Measurements from ENCODE around the gene CTAG2.

DNA sequence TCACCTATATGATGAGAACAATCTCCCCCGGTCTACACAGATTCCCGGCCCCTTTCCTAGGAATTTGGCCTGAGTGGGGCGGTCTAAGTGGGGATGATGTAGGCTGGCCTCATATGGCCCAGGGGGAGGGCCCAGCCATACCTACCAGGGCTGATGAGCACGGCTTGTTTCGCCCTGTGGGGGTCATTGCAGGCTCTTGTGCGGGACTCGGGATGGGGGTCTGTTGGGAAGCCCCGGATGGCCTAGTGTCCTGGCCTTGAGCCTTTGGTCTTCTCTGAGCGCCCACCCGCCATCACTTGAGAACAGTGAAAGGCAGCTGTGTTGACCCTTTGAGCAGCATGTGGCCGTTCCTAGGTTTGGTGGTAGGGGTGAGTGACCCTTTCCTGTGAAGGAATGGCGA lies 4.8 kb upstream of the CTAG2 start:
- no peak for TF ChIP-seq JUN (CRISPR knock-in tag; IDR thresholded peaks at IDR 0.05)
- no peak for TF ChIP-seq ESRRA (CRISPR knock-in tag; IDR thresholded peaks at IDR 0.05; ENCODE audit: borderline replicate concordance)
- no peak for TF ChIP-seq NR1H2 (CRISPR knock-in tag; IDR thresholded peaks at IDR 0.05)
- no peak for TF ChIP-seq CTCF (IDR thresholded peaks at IDR 0.05)
- TF ChIP-seq ZNF121 (CRISPR knock-in tag; IDR thresholded peaks at IDR 0.05): no peak
- no peak for TF ChIP-seq MAX (CRISPR knock-in tag; IDR thresholded peaks at IDR 0.05)
- TF ChIP-seq, protein P1, sequence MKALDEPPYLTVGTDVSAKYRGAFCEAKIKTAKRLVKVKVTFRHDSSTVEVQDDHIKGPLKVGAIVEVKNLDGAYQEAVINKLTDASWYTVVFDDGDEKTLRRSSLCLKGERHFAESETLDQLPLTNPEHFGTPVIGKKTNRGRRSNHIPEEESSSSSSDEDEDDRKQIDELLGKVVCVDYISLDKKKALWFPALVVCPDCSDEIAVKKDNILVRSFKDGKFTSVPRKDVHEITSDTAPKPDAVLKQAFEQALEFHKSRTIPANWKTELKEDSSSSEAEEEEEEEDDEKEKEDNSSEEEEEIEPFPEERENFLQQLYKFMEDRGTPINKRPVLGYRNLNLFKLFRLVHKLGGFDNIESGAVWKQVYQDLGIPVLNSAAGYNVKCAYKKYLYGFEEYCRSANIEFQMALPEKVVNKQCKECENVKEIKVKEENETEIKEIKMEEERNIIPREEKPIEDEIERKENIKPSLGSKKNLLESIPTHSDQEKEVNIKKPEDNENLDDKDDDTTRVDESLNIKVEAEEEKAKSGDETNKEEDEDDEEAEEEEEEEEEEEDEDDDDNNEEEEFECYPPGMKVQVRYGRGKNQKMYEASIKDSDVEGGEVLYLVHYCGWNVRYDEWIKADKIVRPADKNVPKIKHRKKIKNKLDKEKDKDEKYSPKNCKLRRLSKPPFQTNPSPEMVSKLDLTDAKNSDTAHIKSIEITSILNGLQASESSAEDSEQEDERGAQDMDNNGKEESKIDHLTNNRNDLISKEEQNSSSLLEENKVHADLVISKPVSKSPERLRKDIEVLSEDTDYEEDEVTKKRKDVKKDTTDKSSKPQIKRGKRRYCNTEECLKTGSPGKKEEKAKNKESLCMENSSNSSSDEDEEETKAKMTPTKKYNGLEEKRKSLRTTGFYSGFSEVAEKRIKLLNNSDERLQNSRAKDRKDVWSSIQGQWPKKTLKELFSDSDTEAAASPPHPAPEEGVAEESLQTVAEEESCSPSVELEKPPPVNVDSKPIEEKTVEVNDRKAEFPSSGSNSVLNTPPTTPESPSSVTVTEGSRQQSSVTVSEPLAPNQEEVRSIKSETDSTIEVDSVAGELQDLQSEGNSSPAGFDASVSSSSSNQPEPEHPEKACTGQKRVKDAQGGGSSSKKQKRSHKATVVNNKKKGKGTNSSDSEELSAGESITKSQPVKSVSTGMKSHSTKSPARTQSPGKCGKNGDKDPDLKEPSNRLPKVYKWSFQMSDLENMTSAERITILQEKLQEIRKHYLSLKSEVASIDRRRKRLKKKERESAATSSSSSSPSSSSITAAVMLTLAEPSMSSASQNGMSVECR (CRISPR knock-in tag; IDR thresholded peaks at IDR 0.05; ENCODE audit: borderline replicate concordance): no peak
- TF ChIP-seq, protein P2, sequence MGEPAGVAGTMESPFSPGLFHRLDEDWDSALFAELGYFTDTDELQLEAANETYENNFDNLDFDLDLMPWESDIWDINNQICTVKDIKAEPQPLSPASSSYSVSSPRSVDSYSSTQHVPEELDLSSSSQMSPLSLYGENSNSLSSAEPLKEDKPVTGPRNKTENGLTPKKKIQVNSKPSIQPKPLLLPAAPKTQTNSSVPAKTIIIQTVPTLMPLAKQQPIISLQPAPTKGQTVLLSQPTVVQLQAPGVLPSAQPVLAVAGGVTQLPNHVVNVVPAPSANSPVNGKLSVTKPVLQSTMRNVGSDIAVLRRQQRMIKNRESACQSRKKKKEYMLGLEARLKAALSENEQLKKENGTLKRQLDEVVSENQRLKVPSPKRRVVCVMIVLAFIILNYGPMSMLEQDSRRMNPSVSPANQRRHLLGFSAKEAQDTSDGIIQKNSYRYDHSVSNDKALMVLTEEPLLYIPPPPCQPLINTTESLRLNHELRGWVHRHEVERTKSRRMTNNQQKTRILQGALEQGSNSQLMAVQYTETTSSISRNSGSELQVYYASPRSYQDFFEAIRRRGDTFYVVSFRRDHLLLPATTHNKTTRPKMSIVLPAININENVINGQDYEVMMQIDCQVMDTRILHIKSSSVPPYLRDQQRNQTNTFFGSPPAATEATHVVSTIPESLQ (CRISPR knock-in tag; IDR thresholded peaks at IDR 0.05): no peak
- no peak for TF ChIP-seq FOXP1 (CRISPR knock-in tag; IDR thresholded peaks at IDR 0.05; ENCODE audit: borderline replicate concordance)
- TF ChIP-seq RELA (CRISPR knock-in tag; IDR thresholded peaks at IDR 0.05; ENCODE audit: borderline replicate concordance): no peak
- TF ChIP-seq CBFB (CRISPR knock-in tag; IDR thresholded peaks at IDR 0.05; ENCODE audit: low read depth): no peak
- no peak for TF ChIP-seq HMGXB4 (CRISPR knock-in tag; IDR thresholded peaks at IDR 0.05)
- TF ChIP-seq OVOL2 (CRISPR knock-in tag; IDR thresholded peaks at IDR 0.05; ENCODE audit: borderline replicate concordance): no peak
